SK-N-SH (cell line): Measurements from ENCODE around the gene CEACAM1. TPM values are rescaled to one million over a fixed set of nuclear protein-coding genes. Genes with fewer than 3 reads are reported as not detected.

Experiments
- CTCF ChIA-PET: fragments of 300-600, 350-600 bp; formaldehyde crosslinking; extraction: SDS; loops from one replicate; lab custom pipeline; 2021; lab: Yijun Ruan, JAX
- POLR2A ChIA-PET: fragments of 350-600 bp; sonication (Branson Sonifier 250); formaldehyde crosslinking; extraction: SDS; loops from one replicate; lab custom pipeline; 2020; ENCODE audit warnings: antibody characterized with exemption, inconsistent platforms; lab: Yijun Ruan, JAX
- DNase-seq: peaks from one replicate; pipeline ENCODE4 v3.0.0; 2012
- H2AFZ ChIP-seq: fragments of 200-600 bp; sonication (generic); 2 replicates; pipeline ENCODE4 v1.8.1; 2016; ENCODE audit warnings: antibody characterized with exemption, mild to moderate bottlenecking, low read depth
- H3F3A ChIP-seq: fragments of 200-600 bp; sonication (generic); replicated peaks from 2 replicates; pipeline ENCODE3; 2016; ENCODE audit warnings: antibody characterized with exemption, mild to moderate bottlenecking; ENCODE audit not compliant: insufficient read depth
- H3K27ac ChIP-seq, 2 experiments: fragments of 200-500 bp in 1 of 2; fragments of 200-600 bp in 1 of 2; sonication (Bioruptor generic) in 1 of 2; sonication (generic), shearing (Covaris generic) in 1 of 2; 2 replicates each; pipeline versions ENCODE4 v1.5.1 to v1.6.1; 2014 to 2016; ENCODE audit warnings: low read depth in 2 of 2, inconsistent platforms in 1 of 2, low read length in 1 of 2, mild to moderate bottlenecking in 1 of 2, mixed read lengths in 1 of 2
- H3K27me3 ChIP-seq: fragments of 200-600 bp; sonication (generic), shearing (Covaris generic); 2 replicates; pipeline ENCODE4 v1.6.1; 2016; ENCODE audit warnings: mixed run types; ENCODE audit not compliant: insufficient read depth
- H3K36me3 ChIP-seq, 2 experiments: fragments of 200-500 bp in 1 of 2; fragments of 200-600 bp in 1 of 2; sonication (Bioruptor generic) in 1 of 2; sonication (generic) in 1 of 2; replicated peaks in 1 of 2; 2 replicates each; pipeline versions ENCODE3 to v1.5.1; 2014 to 2016; ENCODE audit warnings: low read length in 1 of 2, mild to moderate bottlenecking in 1 of 2; ENCODE audit not compliant: insufficient read depth in 2 of 2, control insufficient read depth in 1 of 2
- H3K4me1 ChIP-seq, 2 experiments: fragments of 200-500 bp in 1 of 2; fragments of 200-600 bp in 1 of 2; sonication (Bioruptor generic) in 1 of 2; sonication (generic), shearing (Covaris generic) in 1 of 2; 2 replicates each; pipeline versions ENCODE4 v1.5.1 to v1.6.1; 2014 to 2016; ENCODE audit warnings: low read depth in 1 of 2, low read length in 1 of 2, mixed run types in 1 of 2; ENCODE audit not compliant: insufficient read depth in 2 of 2, control insufficient read depth in 1 of 2
- H3K4me2 ChIP-seq: fragments of 200-600 bp; sonication (generic), shearing (Covaris generic); 2 replicates; pipeline ENCODE4 v1.6.1; 2017; ENCODE audit warnings: mixed run types
- H3K4me3 ChIP-seq, 2 experiments: fragments of 200-500 bp in 1 of 2; fragments of 200-600 bp in 1 of 2; sonication (Bioruptor generic) in 1 of 2; sonication (generic), shearing (Covaris generic) in 1 of 2; 2 replicates each; pipeline versions ENCODE4 v1.5.1 to v1.8.1; 2014 to 2016; ENCODE audit warnings: low read depth in 2 of 2, inconsistent platforms in 1 of 2, low read length in 1 of 2, mild to moderate bottlenecking in 1 of 2, mixed read lengths in 1 of 2, moderate library complexity in 1 of 2
- H3K79me2 ChIP-seq: fragments of 200-600 bp; sonication (generic); 2 replicates; pipeline ENCODE4 v1.8.1; 2017; ENCODE audit warnings: mild to moderate bottlenecking; ENCODE audit not compliant: insufficient read depth
- H3K9ac ChIP-seq: fragments of 200-600 bp; sonication (generic); 2 replicates; pipeline ENCODE4 v1.6.1; 2017; ENCODE audit warnings: mixed run types
- H3K9me2 ChIP-seq: fragments of 200-600 bp; sonication (generic); 2 replicates; pipeline ENCODE4 v1.6.1; 2017; ENCODE audit warnings: mixed run types
- H3K9me3 ChIP-seq: fragments of 200-600 bp; sonication (generic); 2 replicates; pipeline ENCODE4 v1.6.1; 2017; ENCODE audit warnings: mixed run types, mild to moderate bottlenecking, moderate library complexity
- H4K20me1 ChIP-seq: fragments of 200-600 bp; sonication (generic); 2 replicates; pipeline ENCODE4 v1.6.1; 2017; ENCODE audit warnings: mild to moderate bottlenecking, mixed run types; ENCODE audit not compliant: insufficient read depth
- EP300 ChIP-seq, 2 experiments: IDR thresholded peaks; 2 replicates each; pipeline versions ENCODE4 v1.4.0 to v1.6.1; 2012; ENCODE audit warnings: borderline replicate concordance in 1 of 2, low read depth in 1 of 2, low read length in 1 of 2
- FOXJ3 ChIP-seq: sonication (generic); formaldehyde crosslinking; IDR thresholded peaks from 2 replicates; pipeline ENCODE4 v1.5.1; 2020; ENCODE audit warnings: mild to moderate bottlenecking, missing genetic modification reagents
- GATA2 ChIP-seq: sonication (generic); formaldehyde crosslinking; IDR thresholded peaks from 2 replicates; pipeline ENCODE4 v1.5.0; 2020; ENCODE audit warnings: mild to moderate bottlenecking, missing genetic modification reagents
- JUND ChIP-seq: IDR thresholded peaks from 2 replicates; pipeline ENCODE4 v1.4.0; 2012
- NRF1 ChIP-seq: IDR thresholded peaks from 2 replicates; pipeline ENCODE4 v1.6.1; 2012; ENCODE audit warnings: low read depth, mild to moderate bottlenecking, low read length
- PBX3 ChIP-seq: IDR thresholded peaks from 2 replicates; pipeline ENCODE4; 2012
- POLR2AphosphoS5 ChIP-seq: IDR thresholded peaks from 2 replicates; pipeline ENCODE4 v1.6.1; 2012; ENCODE audit warnings: low read depth, low read length
- REST ChIP-seq: IDR thresholded peaks from 2 replicates; pipeline ENCODE4 v1.6.1; 2012; ENCODE audit warnings: mild to moderate bottlenecking, low read depth, low read length, moderate library complexity
- RXRA ChIP-seq: IDR thresholded peaks from 2 replicates; pipeline ENCODE4 v1.4.0; 2012; ENCODE audit warnings: low read depth, mild to moderate bottlenecking, borderline replicate concordance
- SMC3 ChIP-seq: IDR thresholded peaks from 2 replicates; pipeline ENCODE4 v1.6.1; 2012; ENCODE audit warnings: low read depth, low read length, improper control_type of control experiment
- TEAD4 ChIP-seq: IDR thresholded peaks from 2 replicates; pipeline ENCODE4 v1.4.0; 2012; ENCODE audit warnings: mild to moderate bottlenecking, borderline replicate concordance; ENCODE audit not compliant: insufficient read depth
- USF1 ChIP-seq: IDR thresholded peaks from 2 replicates; pipeline ENCODE4 v1.4.0; 2012; ENCODE audit warnings: low read depth, borderline replicate concordance
- YY1 ChIP-seq: IDR thresholded peaks from 2 replicates; pipeline ENCODE4 v1.4.0; 2012; ENCODE audit warnings: low read depth, mild to moderate bottlenecking
- WGBS: methylation state at CpG from one replicate; pipeline ENCODE4 v1.1.6; 2017; ENCODE audit warnings: low lambda C conversion rate; 5-methylcytosine and 5-hydroxymethylcytosine counted together
- polyA plus RNA-seq, 3 experiments: library from polyadenylated mRNA; depleted of rRNA; stranded (reverse); fragments of >200 nt; gene quantifications; 2 replicates each; pipeline ENCODE4 v1.2.3, GENCODE V29; 2012

The CEACAM1 gene
- polyA plus RNA-seq, 1 of the 3 experiments (the other 2 are of a cell fraction): 0.53 TPM

- H3K27me3 ChIP-seq: no peaks in the 10 kb centered on the region
- ChIA-PET POLR2A (no interaction called here), CTCF (interaction anchor here (0.9 to 7.5 kb wide), 4 partner anchors 14 to 77 kb away, joined by 3 to 49 read pairs (median 6); partner anchors contain the start of gene CEACAM1)
- H3K79me2 ChIP-seq: no peaks in the 10 kb centered on the region
- H3K4me3 ChIP-seq: no peak overlapping the region
- no peak overlapping the region for H3K27ac ChIP-seq
- no peak overlapping the region for H3K9ac ChIP-seq
- no peaks in the 10 kb centered on the region for H3K9me3 ChIP-seq
- 26% methylated on average over 7 of the region's 7 CpGs for WGBS
- no peaks in the 10 kb centered on the region; the same call in 1 of the 2 replicates for H3K9me2 ChIP-seq
- no peak for DNase-seq
- no peak overlapping the region for H2AFZ ChIP-seq
- TF ChIP-seq YY1: no peak
- no peak for TF ChIP-seq PBX3
- TF ChIP-seq EP300 (IDR thresholded peaks at IDR 0.05; ENCODE audit: borderline replicate concordance in 1 of 2, low read depth in 1 of 2, low read length in 1 of 2): no peak
- TF ChIP-seq REST: no peak
- no peak for TF ChIP-seq TEAD4
- TF ChIP-seq POLR2AphosphoS5: no peak
- TF ChIP-seq NRF1: no peak
- TF ChIP-seq RXRA: no peak
- no peak for TF ChIP-seq SMC3
- no peak for TF ChIP-seq JUND
- TF ChIP-seq FOXJ3 (CRISPR knock-in tag): no peak
- no peak for TF ChIP-seq USF1
- TF ChIP-seq GATA2 (CRISPR knock-in tag): no peak
- no peaks in the 10 kb centered on the region for H3K4me1 ChIP-seq
- H3K4me2 ChIP-seq: no peak overlapping the region
- H3F3A ChIP-seq: no peaks in the 10 kb centered on the region
- no peaks in the 10 kb centered on the region for H4K20me1 ChIP-seq
- H3K36me3 ChIP-seq: no peaks in the 10 kb centered on the region
Observed at GRCh38 chr19:42515241-42515832, 12.9 kb downstream of the CEACAM1 start.
